ENCODE data around the gene KMT2D.

The KMT2D gene

GRCh38 chr12:49018261-49019119 is 42.1 kb downstream of the KMT2D start, which contains the start of gene PRKAG1:
Gene PRKAG1, minus strand, starts transcription at chr12:49018776. Its CDS starts 36 bp downstream, at chr12:49018740.
- DNase-seq (ENCODE audit: low spot score): peak; percentile 94

GRCh38 chr12:49017891-49018260 is 42.7 kb downstream of the KMT2D start:
- DNase-seq (ENCODE audit: low spot score): no peak

DNA sequence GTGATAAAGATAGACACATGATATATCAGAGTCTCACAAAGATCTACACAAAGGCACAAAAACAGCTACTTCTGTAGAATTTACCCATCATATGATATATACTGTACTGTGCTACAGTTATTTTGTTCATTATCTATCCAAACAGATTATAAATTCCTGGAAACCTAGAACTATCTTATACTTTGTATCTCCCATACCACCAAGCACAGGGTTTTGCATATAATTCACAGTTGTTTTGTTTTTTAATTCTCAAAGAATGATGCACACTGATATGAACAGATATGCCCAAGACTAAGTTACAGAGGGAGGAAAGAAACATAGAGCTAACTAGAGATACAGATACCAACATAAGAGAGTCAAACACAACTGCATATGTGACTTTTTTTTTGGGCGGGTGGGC is 45.4 kb downstream of the KMT2D start:
- no peak for DNase-seq (ENCODE audit: low spot score)

- no peak for DNase-seq (ENCODE audit: low spot score)
Observed at GRCh38 chr12:49014547-49014946, 46.0 kb downstream of the KMT2D start.

DNA sequence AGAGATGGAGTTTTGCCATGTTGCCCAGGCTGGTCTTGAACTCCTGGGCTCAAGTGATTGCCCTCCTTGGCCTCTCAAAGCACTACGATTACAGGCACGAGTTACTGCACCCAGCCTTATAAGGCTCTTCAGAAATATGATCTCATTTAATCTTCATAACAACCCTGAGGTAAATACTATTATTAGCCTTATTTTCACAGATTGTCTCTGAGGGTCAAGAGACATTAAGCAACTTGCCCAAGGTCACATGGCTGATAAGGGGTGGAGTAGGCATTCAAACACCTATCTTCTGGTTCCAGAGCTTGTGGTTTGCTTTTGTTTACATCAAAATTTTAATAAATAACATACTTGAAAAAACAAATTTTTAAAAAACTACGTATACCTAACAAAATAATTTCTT is 47.2 kb downstream of the KMT2D start:
- DNase-seq (ENCODE audit: low spot score): no peak

GRCh38 chr12:49012739-49013138 is 47.9 kb downstream of the KMT2D start:
- no peak for DNase-seq (ENCODE audit: low spot score)
